IPS-20b (cell line): ENCODE data around the gene SPACA1.

ENCODE experiments used
- H3K27ac ChIP-seq: one replicate; pipeline ENCODE4 v1.5.1; 2013; ENCODE audit warnings: low read length
- H3K27me3 ChIP-seq: 2 replicates; pipeline ENCODE4 v1.6.1; 2013; ENCODE audit warnings: mild to moderate bottlenecking, low read length, inconsistent platforms; ENCODE audit not compliant: insufficient read depth
- H3K36me3 ChIP-seq: 2 replicates; pipeline ENCODE4 v1.6.1; 2013; ENCODE audit warnings: low read depth, mild to moderate bottlenecking, inconsistent platforms, low read length, moderate library complexity; ENCODE audit not compliant: insufficient read depth
- H3K4me1 ChIP-seq: 2 replicates; pipeline ENCODE4 v1.6.1; 2013; ENCODE audit warnings: mild to moderate bottlenecking, control low read depth, inconsistent platforms, low read length, moderate library complexity; ENCODE audit not compliant: insufficient read depth
- H3K4me3 ChIP-seq: 2 replicates; pipeline ENCODE4 v1.5.1; 2013; ENCODE audit warnings: mild to moderate bottlenecking, low read length, inconsistent platforms
- H3K9ac ChIP-seq: 2 replicates; pipeline ENCODE4 v1.6.1; 2013; ENCODE audit warnings: low read depth, mild to moderate bottlenecking, inconsistent platforms, low read length, moderate library complexity
- H3K9me3 ChIP-seq: 2 replicates; pipeline ENCODE4 v1.6.1; 2013; ENCODE audit warnings: mild to moderate bottlenecking, low read depth, low read length, inconsistent platforms; ENCODE audit not compliant: insufficient read depth

Gene SPACA1

GRCh38 chr6:88107241-88107640, 59.6 kb downstream of the SPACA1 start:
- H3K9ac ChIP-seq = no peak overlapping the region
- H3K27ac ChIP-seq = no peak overlapping the region
- no peaks in the 10 kb centered on the region for H3K9me3 ChIP-seq
- no peaks in the 10 kb centered on the region for H3K27me3 ChIP-seq
- H3K4me3 ChIP-seq = no peak overlapping the region
- no peaks in the 10 kb centered on the region for H3K4me1 ChIP-seq
- no peaks in the 10 kb centered on the region for H3K36me3 ChIP-seq

GRCh38 chr6:88111991-88112390, 64.3 kb downstream of the SPACA1 start:
- no peaks in the 10 kb centered on the region for H3K36me3 ChIP-seq
- H3K27ac ChIP-seq = no peak overlapping the region
- no peaks in the 10 kb centered on the region for H3K27me3 ChIP-seq
- no peak overlapping the region for H3K4me3 ChIP-seq
- no peaks in the 10 kb centered on the region for H3K9me3 ChIP-seq
- peaks cover 6% of the 10 kb centered on the region; the same call in 1 of the 2 replicates for H3K4me1 ChIP-seq
- no peak overlapping the region for H3K9ac ChIP-seq

GRCh38 chr6:88114838-88115237, 67.2 kb downstream of the SPACA1 start:
- peaks cover 6% of the 10 kb centered on the region; the same call in 1 of the 2 replicates for H3K4me1 ChIP-seq
- no peaks in the 10 kb centered on the region for H3K36me3 ChIP-seq
- no peak overlapping the region for H3K27ac ChIP-seq
- no peak overlapping the region for H3K9ac ChIP-seq
- H3K9me3 ChIP-seq = no peaks in the 10 kb centered on the region
- H3K27me3 ChIP-seq = no peaks in the 10 kb centered on the region
- no peak overlapping the region for H3K4me3 ChIP-seq

- H3K9ac ChIP-seq = no peak overlapping the region
- no peaks in the 10 kb centered on the region for H3K9me3 ChIP-seq
- H3K4me1 ChIP-seq = peaks cover 6% of the 10 kb centered on the region; the same call in 1 of the 2 replicates
- no peaks in the 10 kb centered on the region for H3K27me3 ChIP-seq
- no peak overlapping the region for H3K4me3 ChIP-seq
- no peaks in the 10 kb centered on the region for H3K36me3 ChIP-seq
- no peak overlapping the region for H3K27ac ChIP-seq
Measured at GRCh38 chr6:88115307-88115706, 67.7 kb downstream of the SPACA1 start.

- Histone ChIP-seq H3K4me1 (peaks cover 6% of the 10 kb centered on the region; the same call in 1 of the 2 replicates), H3K27me3 (no peaks in the 10 kb centered on the region), H3K27ac (no peak overlapping the region), H3K36me3 (no peaks in the 10 kb centered on the region), H3K4me3 (no peak overlapping the region), H3K9me3 (no peaks in the 10 kb centered on the region), H3K9ac (no peak overlapping the region)
Measured at GRCh38 chr6:88116276-88116675, 68.6 kb downstream of the SPACA1 start.
